Suppressor macrophage treated with lipopolysaccharide for 1 hour (primary cell): Measurements from ENCODE around the gene PJA2.
"Not testable (repeated sequence)": the region's sequence is repeated elsewhere in the genome, so short reads cannot be mapped to it uniquely, and the experiment has no call there.

Source experiments
- DNase-seq, 3 donors: peaks; one replicate each; pipeline ENCODE4 v3.0.0-alpha.2; 2020 to 2022

Gene PJA2

GRCh38 chr5:109409844-109410388 lies at the start of gene PJA2:
PJA2 (minus strand) TSS chr5:109409974; CDS start chr5:109383433, 26,541 bp downstream.
- DNase-seq, result peak; percentile 99

GRCh38 chr5:109455598-109456096 lies 45.9 kb upstream of the PJA2 start:
- DNase-seq, result peak; percentile 37 to 61 (median 46)

- no peak for DNase-seq
Measured at GRCh38 chr5:109454731-109455505, 45.1 kb upstream of the PJA2 start.

- no peak for DNase-seq
Measured at GRCh38 chr5:109453251-109453650, 43.5 kb upstream of the PJA2 start.

- no peak for DNase-seq
Measured at GRCh38 chr5:109452661-109453060, 42.9 kb upstream of the PJA2 start.

GRCh38 chr5:109451146-109451545 lies 41.4 kb upstream of the PJA2 start:
- no peak for DNase-seq

- DNase-seq, result no peak
Measured at GRCh38 chr5:109450129-109450877, 40.5 kb upstream of the PJA2 start.

GRCh38 chr5:109448838-109449237 lies 39.1 kb upstream of the PJA2 start:
- DNase-seq, result no peak

GRCh38 chr5:109439590-109439989 lies 29.8 kb upstream of the PJA2 start:
- no peak for DNase-seq

- no peak for DNase-seq
Measured at GRCh38 chr5:109426075-109426474, 16.3 kb upstream of the PJA2 start.

- DNase-seq, result not testable (repeated sequence)
Measured at GRCh38 chr5:109425521-109425920, 15.7 kb upstream of the PJA2 start.

- peak; percentile 25 to 42 (median 33) for DNase-seq
Measured at GRCh38 chr5:109421956-109422355, 12.2 kb upstream of the PJA2 start.

GRCh38 chr5:109418712-109419352 lies 9.1 kb upstream of the PJA2 start:
- no peak for DNase-seq

GRCh38 chr5:109416882-109417281 lies 7.1 kb upstream of the PJA2 start:
- no peak for DNase-seq

- peak; percentile 22 to 56 (median 32) for DNase-seq
Measured at GRCh38 chr5:109413921-109414461, 4.2 kb upstream of the PJA2 start.

- no peak for DNase-seq
Measured at GRCh38 chr5:109413458-109413857, 3.7 kb upstream of the PJA2 start.

GRCh38 chr5:109412981-109413402 lies 3.2 kb upstream of the PJA2 start:
- DNase-seq, result peak in 1 of 3 donors; percentile 31

GRCh38 chr5:109411627-109412026 lies 1.9 kb upstream of the PJA2 start:
- peak; percentile 52 to 90 (median 81) for DNase-seq

GRCh38 chr5:109411149-109411514 lies 1.4 kb upstream of the PJA2 start:
- DNase-seq, result no peak

- peak; percentile 82 to 86 (median 83) for DNase-seq
Measured at GRCh38 chr5:109410389-109411148, 795 bp upstream of the PJA2 start.

GRCh38 chr5:109408991-109409843 lies 557 bp downstream of the PJA2 start:
- peak; percentile 73 to 85 (median 78) for DNase-seq
